ACHN (cell line): ENCODE data around the gene WDFY4.

Experiments used
- DNase-seq: peaks from one replicate; pipeline ENCODE4 v3.0.0-alpha.2; 2015
- in situ Hi-C: cut with HindIII; loops from 2 replicates; pipeline ENCODE4 v1.10.0; 2017; ENCODE audit warnings: low sequenced_read_pairs, low pct_ligation_motif_present, low pct_unique_long_range_greater_than_20kb

Gene WDFY4

GRCh38 chr10:48701139-48701901 is 16.6 kb downstream of the WDFY4 start:
- no peak for DNase-seq
- in situ Hi-C loops = no loop called here

GRCh38 chr10:48701941-48702340 is 17.3 kb downstream of the WDFY4 start:
- in situ Hi-C loops = no loop called here
- no peak for DNase-seq

DNA sequence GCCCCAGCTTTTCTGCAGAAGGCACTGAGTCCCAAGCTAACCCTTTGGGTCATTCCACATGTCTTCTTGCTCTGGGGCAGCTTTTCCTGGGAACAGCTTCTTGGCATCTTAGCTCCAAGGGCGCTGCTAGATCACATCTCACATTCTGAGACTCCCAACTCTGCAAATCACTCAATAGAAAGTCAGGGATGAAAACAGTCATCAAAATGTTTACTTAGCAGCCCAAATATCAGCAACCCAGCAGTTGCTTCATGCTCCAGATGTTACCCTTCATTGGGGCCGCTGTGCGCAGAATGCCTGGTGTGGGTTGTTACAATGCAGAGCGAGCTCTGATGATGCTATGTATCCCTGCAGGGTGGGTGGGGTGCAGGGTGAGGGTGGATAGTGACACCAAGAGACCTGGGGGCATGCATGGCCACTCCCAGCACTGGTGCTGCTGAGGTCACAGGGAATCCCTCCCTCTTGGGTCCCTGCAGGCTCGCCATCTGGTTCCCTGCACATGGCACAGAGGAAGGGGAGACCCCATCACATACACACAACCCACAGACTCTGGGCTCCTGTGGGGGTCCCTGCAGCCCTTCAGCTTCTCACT is 19.0 kb downstream of the WDFY4 start:
- in situ Hi-C loops = no loop called here
- no peak for DNase-seq

GRCh38 chr10:48704156-48704555 is 19.5 kb downstream of the WDFY4 start:
- DNase-seq = no peak
- in situ Hi-C loops = no loop called here

- no peak for DNase-seq
- in situ Hi-C loops = no loop called here
Measured at GRCh38 chr10:48705401-48705938, 20.8 kb downstream of the WDFY4 start.

- no peak for DNase-seq
- in situ Hi-C loops = no loop called here
Measured at GRCh38 chr10:48707472-48707871, 22.8 kb downstream of the WDFY4 start.

DNA sequence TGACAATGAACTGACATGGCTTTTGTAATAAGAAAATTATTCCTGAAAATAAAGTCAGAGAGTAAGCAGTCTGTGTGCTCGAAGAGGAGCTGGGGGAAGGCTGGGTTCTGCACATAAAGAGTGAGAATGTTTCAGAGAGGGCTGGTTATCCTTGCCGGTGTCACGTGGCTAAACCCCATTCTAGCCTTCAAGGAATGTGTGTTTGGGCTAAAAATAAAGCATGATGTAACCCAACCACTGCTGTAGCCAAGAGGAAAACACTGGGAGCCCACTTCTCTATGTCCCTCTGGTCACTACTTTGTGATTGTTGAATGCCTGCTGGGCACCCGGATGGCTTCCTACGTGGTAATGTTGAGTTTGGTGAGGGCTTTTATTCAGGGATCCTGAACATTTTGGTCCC is 23.5 kb downstream of the WDFY4 start:
- DNase-seq = no peak
- in situ Hi-C loops = no loop called here

DNA sequence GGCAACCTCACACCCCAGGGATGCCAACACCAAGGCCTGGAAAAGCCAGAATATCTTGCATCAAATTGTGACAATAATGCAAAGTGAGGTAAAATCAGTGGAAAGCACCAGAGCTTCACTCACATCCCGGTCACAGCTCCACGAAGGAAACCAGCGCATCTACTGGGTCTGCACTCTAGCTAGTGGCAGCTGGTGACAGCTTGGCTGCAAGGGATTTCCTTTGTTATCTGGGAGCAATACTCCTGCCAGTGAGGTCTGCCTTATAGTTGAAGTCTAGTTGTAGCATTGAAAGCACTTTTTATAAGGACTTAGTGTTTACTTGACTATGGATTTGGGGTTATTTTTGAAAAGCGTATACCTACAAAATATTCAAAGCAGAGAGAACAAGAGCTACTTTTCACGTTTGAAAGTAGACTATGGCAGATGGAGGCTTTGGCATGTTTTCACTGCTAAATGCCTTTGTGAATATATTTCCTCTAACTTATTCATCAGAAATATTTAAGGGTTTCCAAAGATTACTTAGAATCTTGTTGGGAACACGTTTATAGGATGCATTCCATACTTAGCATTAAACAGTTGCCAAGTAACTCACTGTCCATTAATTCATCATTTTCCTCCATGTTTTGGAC is 26.1 kb downstream of the WDFY4 start:
- in situ Hi-C loops = no loop called here

DNA sequence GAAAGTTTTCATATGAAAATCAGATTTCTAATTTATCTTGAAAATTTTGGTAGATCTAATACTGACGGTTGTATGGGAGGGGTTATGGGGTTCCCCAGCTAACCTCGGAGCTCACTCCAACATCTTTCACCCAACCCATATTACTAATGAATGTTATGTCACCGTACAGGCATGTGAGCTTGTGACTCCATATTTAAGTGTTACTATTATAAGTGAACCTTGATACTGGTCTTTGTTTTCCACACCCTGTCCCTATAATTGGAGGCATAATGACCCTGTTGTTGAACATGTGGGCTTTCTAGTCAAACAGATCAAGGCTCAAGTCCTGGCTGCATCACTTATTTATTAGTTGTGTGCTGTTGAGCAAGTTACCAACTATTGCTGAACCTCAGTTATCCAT is 27.2 kb downstream of the WDFY4 start:
- in situ Hi-C loops = no loop called here
- DNase-seq = no peak

More for the DNA sequence above, 26.1 kb downstream of the WDFY4 start:
- no peak for DNase-seq

- DNase-seq = no peak
- in situ Hi-C loops = no loop called here
Measured at GRCh38 chr10:48714088-48714487, 29.4 kb downstream of the WDFY4 start.

- no peak for DNase-seq
- in situ Hi-C loops = no loop called here
Measured at GRCh38 chr10:48716416-48716815, 31.7 kb downstream of the WDFY4 start.

DNA sequence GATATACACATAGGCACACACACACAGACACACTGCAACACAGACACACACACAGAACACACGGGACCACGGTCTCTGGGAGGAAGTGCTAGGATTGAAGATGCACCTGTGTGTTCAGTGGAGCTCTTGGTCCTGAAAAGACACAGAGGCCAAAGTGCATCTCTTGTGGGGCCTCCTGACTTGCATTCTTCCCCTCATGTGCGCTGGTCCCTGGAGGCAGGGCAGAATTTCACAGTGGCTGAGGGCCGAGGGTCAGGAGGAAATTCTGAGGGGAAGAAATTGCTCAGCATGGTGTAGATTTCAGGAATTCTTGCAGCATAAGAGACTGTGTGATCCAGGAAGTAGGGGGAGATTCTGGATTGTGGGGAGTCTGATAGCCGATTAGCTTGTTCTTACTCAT is 35.9 kb downstream of the WDFY4 start:
- no peak for DNase-seq
- in situ Hi-C loops = no loop called here

- DNase-seq = no peak
- in situ Hi-C loops = no loop called here
Measured at GRCh38 chr10:48722153-48723145, 37.8 kb downstream of the WDFY4 start.

GRCh38 chr10:48724127-48724526 is 39.5 kb downstream of the WDFY4 start:
- no peak for DNase-seq
- in situ Hi-C loops = no loop called here

- no peak for DNase-seq
- in situ Hi-C loops = no loop called here
Measured at GRCh38 chr10:48725708-48726107, 41.0 kb downstream of the WDFY4 start.

GRCh38 chr10:48727866-48728265 is 43.2 kb downstream of the WDFY4 start:
- in situ Hi-C loops = no loop called here
- no peak for DNase-seq

DNA sequence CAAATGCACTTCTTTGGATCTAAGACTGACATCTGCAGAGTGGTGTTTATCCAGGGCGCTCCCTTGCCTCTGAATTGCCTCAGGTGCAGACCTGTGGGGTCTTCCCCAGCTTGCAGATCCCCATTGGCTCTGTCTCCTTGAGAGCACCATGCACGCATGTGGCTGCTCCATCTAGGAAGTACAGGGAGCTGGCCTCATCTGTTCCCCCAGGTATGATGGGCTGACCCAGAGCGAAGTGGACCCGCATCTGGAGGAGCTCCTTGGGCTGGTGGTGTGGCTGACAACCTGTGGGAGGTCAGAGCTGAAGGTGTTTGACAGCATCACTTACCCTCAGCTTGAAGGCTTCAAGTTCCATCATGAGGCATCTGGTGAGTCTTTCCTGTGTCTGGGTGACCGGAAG is 44.5 kb downstream of the WDFY4 start:
- DNase-seq = no peak
- in situ Hi-C loops = no loop called here

- in situ Hi-C loops = no loop called here
- no peak for DNase-seq
Measured at GRCh38 chr10:48729941-48730457, 45.3 kb downstream of the WDFY4 start.
